Colonic mucosa (tissue), 4 donors: ENCODE results near the gene PARVA. TPM values are rescaled to one million over a fixed set of nuclear protein-coding genes. Genes with fewer than 3 reads are reported as not detected.
A peak's percentile ranks its signal among the peaks of the same experiment; 100 is the strongest.

Source experiments
- DNase-seq: peaks from one replicate; pipeline ENCODE4 v3.0.0-alpha.2; 2020
- H3K27ac ChIP-seq: fragments of 200-600 bp; one replicate; pipeline ENCODE4 v1.8.0; 2021
- H3K27me3 ChIP-seq: fragments of 200-600 bp; one replicate; pipeline ENCODE4 v1.8.0; 2021
- H3K36me3 ChIP-seq: fragments of 200-600 bp; one replicate; pipeline ENCODE4 v1.8.0; 2021
- H3K4me1 ChIP-seq: fragments of 200-600 bp; one replicate; pipeline ENCODE4 v1.8.0; 2021; ENCODE audit warnings: mild to moderate bottlenecking
- H3K4me3 ChIP-seq: fragments of 200-600 bp; one replicate; pipeline ENCODE4 v1.8.0; 2021
- H3K9ac ChIP-seq, 2 donors: one replicate each; pipeline ENCODE4 v1.7.0; 2013; ENCODE audit warnings: control low read depth in 2 of 2, low read depth in 2 of 2, low read length in 2 of 2
- H3K9me3 ChIP-seq: fragments of 200-600 bp; one replicate; pipeline ENCODE4 v1.8.0; 2021
- CTCF ChIP-seq: fragments of 200-600 bp; IDR thresholded peaks from one replicate; pipeline ENCODE4 v1.8.0; 2022; ENCODE audit warnings: antibody characterized with exemption, mild to moderate bottlenecking
- intact Hi-C: fragments of 100-400 bp; cut with DNase I; formaldehyde crosslinking; loops from one replicate; pipeline ENCODE4 v1.14.1; 2022
- total RNA-seq, 2 donors: library from RNA; stranded (reverse); fragmentation: NEBNext Ultra II Directional in 1 of 2; extraction: Animal tissue kit (Norgen Biotek cat#: 25700) in 1 of 2; gene quantifications; one replicate each; pipeline ENCODE4 v1.2.1, GENCODE V29; 2021
- donor health status: healthy.
- donor health status: DM: no; HTN: no; CAD: no.
- donor health status: DM: no; HTN: no; CAD: no.

PARVA gene
- total RNA-seq, 2 donors from 2014 or later, result 61.8 to 78.5 TPM

DNA sequence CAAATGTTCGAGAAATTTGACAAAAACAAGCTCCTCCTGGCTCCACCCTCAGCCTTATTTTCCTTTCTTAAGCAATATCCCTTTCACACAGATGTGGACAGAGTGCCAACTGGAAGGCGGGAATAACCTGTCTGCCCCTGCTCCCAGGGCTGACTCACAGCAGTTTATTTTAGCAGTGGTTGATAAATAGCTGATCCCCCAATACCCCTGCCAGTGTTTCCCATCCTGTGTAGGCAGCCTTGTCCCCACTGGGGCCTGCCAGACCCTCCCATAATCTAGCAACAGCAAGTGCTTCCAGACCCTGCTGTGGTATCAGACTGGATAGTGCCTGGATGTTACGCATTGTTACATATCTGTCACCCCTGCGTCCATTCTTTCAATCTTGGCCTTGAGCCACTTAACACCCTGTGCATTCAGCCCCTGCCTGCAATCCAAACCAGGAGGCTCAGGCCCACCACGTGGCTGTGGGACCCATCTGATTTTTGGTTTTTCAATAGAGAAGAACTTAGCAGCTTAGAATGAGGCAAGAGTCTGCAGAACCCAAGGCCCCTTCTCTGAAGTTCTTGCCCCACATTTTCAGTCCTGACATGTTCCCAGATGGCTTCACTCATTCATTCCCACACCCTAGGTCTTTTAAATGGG lies 53.7 kb downstream of the PARVA start:
- Histone ChIP-seq H3K9ac (no peak overlapping the region), H3K27ac (peak overlapping the region; percentile 65), H3K27me3 (no peaks in the 10 kb centered on the region), H3K4me3 (no peak overlapping the region), H3K4me1 (peaks cover 15% of the 10 kb centered on the region), H3K9me3 (no peaks in the 10 kb centered on the region), H3K36me3 (no peaks in the 10 kb centered on the region)
- peak; percentile 83 for DNase-seq
- intact Hi-C loops, result no loop called here
- TF ChIP-seq CTCF, result no peak

- H3K4me3 ChIP-seq, result no peak overlapping the region
- H3K36me3 ChIP-seq, result no peaks in the 10 kb centered on the region
- intact Hi-C loops, result no loop called here
- TF ChIP-seq CTCF, result no peak
- H3K27ac ChIP-seq, result peak overlapping the region; percentile 46
- no peak overlapping the region for H3K9ac ChIP-seq
- H3K27me3 ChIP-seq, result no peaks in the 10 kb centered on the region
- DNase-seq, result no peak
- H3K9me3 ChIP-seq, result no peaks in the 10 kb centered on the region
- H3K4me1 ChIP-seq, result peaks cover 15% of the 10 kb centered on the region
These were observed 55.1 kb downstream of the PARVA start for GRCh38 chr11:12432507-12432906.

- Histone ChIP-seq H3K27me3 (no peaks in the 10 kb centered on the region), H3K9ac (peak overlapping the region in 1 of 2 donors; percentile 14), H3K9me3 (no peaks in the 10 kb centered on the region), H3K4me3 (no peak overlapping the region), H3K36me3 (no peaks in the 10 kb centered on the region), H3K4me1 (peaks cover 15% of the 10 kb centered on the region), H3K27ac (peak overlapping the region; percentile 46)
- DNase-seq, result no peak
- TF ChIP-seq CTCF, result no peak
- intact Hi-C loops, result no loop called here
These were observed 55.8 kb downstream of the PARVA start for GRCh38 chr11:12433121-12433520.

DNA sequence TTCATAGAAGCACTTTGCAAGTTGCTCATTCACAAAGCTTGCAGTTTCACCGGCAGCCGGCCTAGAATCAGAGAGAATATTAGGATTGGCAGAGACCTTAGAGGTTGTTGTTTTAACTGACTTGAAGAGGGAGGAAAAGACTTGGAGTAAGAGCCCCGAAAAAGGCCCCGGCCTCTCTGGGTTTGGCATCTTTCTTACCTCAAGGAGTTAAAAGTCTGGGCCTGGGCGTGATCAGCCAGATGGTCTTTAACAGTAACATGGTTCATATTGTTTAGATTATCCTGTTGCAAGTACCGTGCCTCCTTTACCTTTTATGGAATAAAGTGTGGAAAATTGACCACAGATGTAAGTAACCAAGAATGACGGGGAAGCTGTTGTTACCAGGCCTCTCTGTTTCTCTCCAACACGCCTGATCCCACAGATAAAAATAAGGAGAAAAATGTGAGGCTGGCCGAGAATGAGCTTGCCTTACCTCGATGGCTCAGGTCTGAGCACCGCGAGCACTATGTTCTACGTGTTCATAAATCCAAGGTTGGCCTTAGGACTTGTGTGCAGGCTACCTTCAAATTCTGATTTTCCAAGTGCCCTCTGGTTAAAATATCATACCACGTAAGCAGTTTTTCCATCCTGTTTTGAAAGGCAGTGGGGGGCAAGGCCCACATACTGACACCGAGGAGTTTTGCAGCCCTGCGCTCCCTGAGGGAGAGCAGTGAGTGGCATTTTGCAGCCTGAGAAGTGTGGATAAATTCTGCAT lies 56.4 kb downstream of the PARVA start:
- H3K9ac ChIP-seq, result peak overlapping the region in 1 of 2 donors; percentile 16
- H3K4me1 ChIP-seq, result peaks cover 15% of the 10 kb centered on the region
- no peaks in the 10 kb centered on the region for H3K27me3 ChIP-seq
- H3K4me3 ChIP-seq, result no peak overlapping the region
- TF ChIP-seq CTCF, result no peak
- H3K9me3 ChIP-seq, result no peaks in the 10 kb centered on the region
- no peak for DNase-seq
- H3K27ac ChIP-seq, result peak overlapping the region; percentile 57
- intact Hi-C loops, result no loop called here
- no peaks in the 10 kb centered on the region for H3K36me3 ChIP-seq

DNA sequence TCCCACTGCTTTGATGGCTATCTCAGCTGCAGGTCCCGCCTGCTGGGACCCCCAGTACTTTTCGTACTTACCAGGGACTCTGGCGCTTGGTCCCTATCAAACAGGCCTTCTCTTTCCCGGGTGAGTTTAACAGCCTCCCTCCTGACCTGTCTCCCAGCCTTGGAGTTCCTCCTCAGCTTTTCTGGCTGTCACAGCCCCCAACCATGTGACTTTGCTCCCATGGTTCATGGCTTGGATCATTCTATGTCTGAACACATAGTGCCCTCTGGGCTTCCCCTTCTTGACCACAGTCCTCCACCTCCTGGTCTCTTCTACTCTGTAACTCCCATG lies 56.9 kb downstream of the PARVA start:
- no peak for TF ChIP-seq CTCF
- H3K9me3 ChIP-seq, result no peaks in the 10 kb centered on the region
- peak overlapping the region in 1 of 2 donors; percentile 16 for H3K9ac ChIP-seq
- peak overlapping the region; percentile 57 for H3K27ac ChIP-seq
- no peaks in the 10 kb centered on the region for H3K36me3 ChIP-seq
- intact Hi-C loops, result no loop called here
- no peaks in the 10 kb centered on the region for H3K27me3 ChIP-seq
- H3K4me1 ChIP-seq, result peaks cover 15% of the 10 kb centered on the region
- DNase-seq, result no peak
- no peak overlapping the region for H3K4me3 ChIP-seq
